Activated T-cell treated with anti-CD3 and anti-CD28 coated beads, Interleukin-2, amount 50 U/mL, for 4 hours (primary cell): Measurements from ENCODE around the gene FMO1. TPM values are rescaled to one million over a fixed set of nuclear protein-coding genes. Genes with fewer than 3 reads are reported as not detected.

ENCODE experiments used
- ATAC-seq, 2 donors: fragments of 200-7000 bp; cut with Tn5 transposase; one replicate each; pipeline ENCODE4 v1.10.0; 2021
- DNase-seq: peaks from one replicate; pipeline ENCODE4 v3.0.0-alpha.2; 2020
- H3K27me3 Mint-ChIP-seq: one replicate; pipeline ENCODE4 v1.8.0; 2021; ENCODE audit warnings: low read depth, mixed read lengths
- H3K36me3 Mint-ChIP-seq: one replicate; pipeline ENCODE4 v1.8.0; 2022; ENCODE audit warnings: mixed read lengths; ENCODE audit not compliant: insufficient read depth
- H3K4me1 Mint-ChIP-seq: one replicate; pipeline ENCODE4 v1.8.0; 2021; ENCODE audit warnings: low read depth, mixed read lengths
- H3K4me3 Mint-ChIP-seq: one replicate; pipeline ENCODE4 v1.8.0; 2021; ENCODE audit warnings: mild to moderate bottlenecking, moderate library complexity, mixed read lengths
- H3K9me3 Mint-ChIP-seq: one replicate; pipeline ENCODE4 v1.8.0; 2021; ENCODE audit warnings: mixed read lengths
- total RNA-seq, 3 donors: library from RNA; stranded (reverse); gene quantifications; one replicate each; pipeline ENCODE4 v1.2.1, GENCODE V29; 2021

FMO1 gene
- total RNA-seq, 3 donors from 2014 or later, result not detected

GRCh38 chr1:171334024-171334640 lies 85.8 kb downstream of the FMO1 start:
- H3K9me3 Mint-ChIP-seq, result no peaks in the 10 kb centered on the region

More at GRCh38 chr1:171334024-171334640, 85.8 kb downstream of the FMO1 start:
- Mint-ChIP-seq H3K4me3 (no peak overlapping the region), H3K4me1 (no peaks in the 10 kb centered on the region), H3K27me3 (no peaks in the 10 kb centered on the region), H3K36me3 (peaks cover 24% of the 10 kb centered on the region)
- DNase-seq (no peak), ATAC-seq (peak in 1 of 2 donors; percentile 43)

Other genes with a start within 250 kb of the FMO1 start
- gene FMO3, start 157.6 kb upstream of the FMO1 start, total RNA-seq, result not detected
- gene FMO2, start 63.2 kb upstream of the FMO1 start, total RNA-seq, result under 1 TPM in 2 of 3 donors, not detected in 1; 0.27 to 0.34 TPM
- 1 to 10 TPM in 2 of 3 donors, under 1 TPM in 1; 0.83 to 1.8 (median 1.3) TPM for gene FMO4, start 65.7 kb downstream of the FMO1 start, total RNA-seq
- 100 to 1,000 TPM; 240 to 248 (median 245) TPM for gene PRRC2C, start 237.0 kb downstream of the FMO1 start, total RNA-seq